ENCODE measurements around the gene SFSWAP. TPM values are rescaled to one million over a fixed set of nuclear protein-coding genes. Genes with fewer than 3 reads are reported as not detected.

SFSWAP gene
- polyA plus RNA-seq, 1 donor from 2014 or later: 56.6 TPM

GRCh38 chr12:131825146-131825892 is 114.4 kb downstream of the SFSWAP start:
- Histone ChIP-seq H3K9me2 (ENCODE audit: insufficient read depth, low read length) (no peaks in the 10 kb centered on the region), H3K9me3 (ENCODE audit: low read length) (no peaks in the 10 kb centered on the region), H3K27ac (ENCODE audit: low read length) (no peak overlapping the region), H2AFZ (ENCODE audit: low read depth, low read length) (no peak overlapping the region), H3K27me3 (ENCODE audit: insufficient read depth, low read depth, low read length) (no peaks in the 10 kb centered on the region), H3K79me2 (replicated peaks; ENCODE audit: insufficient read depth, low read length) (peaks cover 4% of the 10 kb centered on the region), H3F3A (ENCODE audit: insufficient read depth, low read length, poor library complexity, severe bottlenecking) (no peaks in the 10 kb centered on the region), H3K4me3 (ENCODE audit: low read length) (no peak overlapping the region), H3K36me3 (ENCODE audit: insufficient read depth, low read length) (no peaks in the 10 kb centered on the region), H4K20me1 (ENCODE audit: insufficient read depth) (no peaks in the 10 kb centered on the region), H3K9ac (ENCODE audit: low read length) (no peak overlapping the region), H3K4me2 (ENCODE audit: low read length) (no peak overlapping the region)
- TF ChIP-seq TAF1 (IDR thresholded peaks at IDR 0.05; ENCODE audit: low read depth) (no peak), EZH2 (IDR thresholded peaks at IDR 0.05; ENCODE audit: borderline replicate concordance, insufficient read depth, low read length, poor library complexity, severe bottlenecking) (no peak), MXI1 (conservative IDR thresholded peaks at IDR 0.05; ENCODE audit: poor library complexity, severe bottlenecking) (no peak), POLR2AphosphoS5 (IDR thresholded peaks at IDR 0.05) (no peak), CTCF (IDR thresholded peaks at IDR 0.05; ENCODE audit: poor library complexity, severe bottlenecking) (no peak), EP300 (conservative IDR thresholded peaks at IDR 0.05; ENCODE audit: poor library complexity, severe bottlenecking) (no peak), SMC3 (conservative IDR thresholded peaks at IDR 0.05; ENCODE audit: poor library complexity) (no peak), REST (IDR thresholded peaks at IDR 0.05; ENCODE audit: borderline replicate concordance) (no peak), RAD21 (conservative IDR thresholded peaks at IDR 0.05) (no peak)

- H3F3A ChIP-seq (ENCODE audit: insufficient read depth, low read length, poor library complexity, severe bottlenecking): no peaks in the 10 kb centered on the region
- H3K4me3 ChIP-seq (ENCODE audit: low read length): no peak overlapping the region
- H2AFZ ChIP-seq (ENCODE audit: low read depth, low read length): no peak overlapping the region
- H4K20me1 ChIP-seq (ENCODE audit: insufficient read depth): no peaks in the 10 kb centered on the region
- no peak overlapping the region for H3K9ac ChIP-seq (ENCODE audit: low read length)
- H3K36me3 ChIP-seq (ENCODE audit: insufficient read depth, low read length): no peaks in the 10 kb centered on the region
- H3K4me2 ChIP-seq (ENCODE audit: low read length): no peak overlapping the region
- no peaks in the 10 kb centered on the region for H3K9me2 ChIP-seq (ENCODE audit: insufficient read depth, low read length)
- no peak for TF ChIP-seq TAF1 (IDR thresholded peaks at IDR 0.05; ENCODE audit: low read depth)
- TF ChIP-seq EZH2 (IDR thresholded peaks at IDR 0.05; ENCODE audit: borderline replicate concordance, insufficient read depth, low read length, poor library complexity, severe bottlenecking): no peak
- TF ChIP-seq POLR2AphosphoS5 (IDR thresholded peaks at IDR 0.05): no peak
- no peak for TF ChIP-seq RAD21 (conservative IDR thresholded peaks at IDR 0.05)
- TF ChIP-seq EP300 (conservative IDR thresholded peaks at IDR 0.05; ENCODE audit: poor library complexity, severe bottlenecking): no peak
- TF ChIP-seq MXI1 (conservative IDR thresholded peaks at IDR 0.05; ENCODE audit: poor library complexity, severe bottlenecking): no peak
- no peak for TF ChIP-seq SMC3 (conservative IDR thresholded peaks at IDR 0.05; ENCODE audit: poor library complexity)
- no peak for TF ChIP-seq CTCF (IDR thresholded peaks at IDR 0.05; ENCODE audit: poor library complexity, severe bottlenecking)
- no peak for TF ChIP-seq REST (IDR thresholded peaks at IDR 0.05; ENCODE audit: borderline replicate concordance)
- peaks cover 4% of the 10 kb centered on the region for H3K79me2 ChIP-seq (replicated peaks; ENCODE audit: insufficient read depth, low read length)
- H3K9me3 ChIP-seq (ENCODE audit: low read length): no peaks in the 10 kb centered on the region
- H3K27ac ChIP-seq (ENCODE audit: low read length): no peak overlapping the region
- H3K27me3 ChIP-seq (ENCODE audit: insufficient read depth, low read depth, low read length): no peaks in the 10 kb centered on the region
These were observed 115.4 kb downstream of the SFSWAP start for GRCh38 chr12:131826097-131826928.

All from neural cell (in vitro differentiated cells).